HEK293T (cell line): ENCODE measurements around the gene FKBP9.

Experiments
- CTCF ChIA-PET: fragments of 350-600 bp; formaldehyde crosslinking; extraction: SDS; loops from one replicate; lab custom pipeline; 2021; ENCODE audit warnings: antibody characterized with exemption, inconsistent platforms; lab: Yijun Ruan, JAX
- POLR2A ChIA-PET: fragments of 350-600 bp; formaldehyde crosslinking; extraction: SDS; loops from one replicate; lab custom pipeline; 2020; ENCODE audit warnings: antibody characterized with exemption, inconsistent platforms; lab: Yijun Ruan, JAX
- DNase-seq: peaks from one replicate; pipeline ENCODE4 v3.0.0; 2012; ENCODE audit warnings: mixed read lengths; ENCODE audit errors: extremely low spot score
- ARNT ChIP-seq: fragments of 450-650 bp; IDR thresholded peaks from 2 replicates; pipeline ENCODE4 v1.6.1; 2017; ENCODE audit warnings: mild to moderate bottlenecking
- BHLHE40 ChIP-seq: fragments of 450-650 bp; IDR thresholded peaks from 2 replicates; pipeline ENCODE4 v1.6.1; 2016; ENCODE audit warnings: mild to moderate bottlenecking, moderate library complexity, borderline replicate concordance
- CTBP1 ChIP-seq: fragments of 450-650 bp; IDR thresholded peaks from 2 replicates; pipeline ENCODE4 v1.6.1; 2016; ENCODE audit warnings: borderline replicate concordance
- ELF4 ChIP-seq: fragments of 450-650 bp; IDR thresholded peaks from 2 replicates; pipeline ENCODE4 v1.6.1; 2017; ENCODE audit warnings: antibody characterized with exemption
- FOXA1 ChIP-seq: fragments of 450-650 bp; IDR thresholded peaks from 2 replicates; pipeline ENCODE4 v1.6.1; 2016; ENCODE audit warnings: mild to moderate bottlenecking
- FOXK2 ChIP-seq: fragments of 450-650 bp; IDR thresholded peaks from 2 replicates; pipeline ENCODE4 v1.6.1; 2016; ENCODE audit warnings: mild to moderate bottlenecking
- FOXM1 ChIP-seq: fragments of 450-650 bp; IDR thresholded peaks from 2 replicates; pipeline ENCODE4 v1.6.1; 2017; ENCODE audit warnings: mild to moderate bottlenecking, borderline replicate concordance
- HDGF ChIP-seq: fragments of 450-650 bp; IDR thresholded peaks from 2 replicates; pipeline ENCODE4 v1.6.1; 2017; ENCODE audit warnings: antibody characterized with exemption, borderline replicate concordance
- L3MBTL2 ChIP-seq: fragments of 450-650 bp; conservative IDR thresholded peaks from 2 replicates; pipeline ENCODE4 v1.6.1; 2016; ENCODE audit warnings: mild to moderate bottlenecking
- LEF1 ChIP-seq: fragments of 450-650 bp; IDR thresholded peaks from 2 replicates; pipeline ENCODE4 v1.6.1; 2017; ENCODE audit warnings: mild to moderate bottlenecking, borderline replicate concordance
- NFRKB ChIP-seq: fragments of 450-650 bp; IDR thresholded peaks from 2 replicates; pipeline ENCODE4 v1.6.1; 2016; ENCODE audit warnings: mild to moderate bottlenecking, moderate library complexity
- SP1 ChIP-seq: fragments of 450-650 bp; IDR thresholded peaks from 2 replicates; pipeline ENCODE4 v1.6.1; 2017
- SUZ12 ChIP-seq: fragments of 450-650 bp; IDR thresholded peaks from 2 replicates; pipeline ENCODE4 v1.6.1; 2016; ENCODE audit warnings: mild to moderate bottlenecking
- TARDBP ChIP-seq: fragments of 450-650 bp; IDR thresholded peaks from 2 replicates; pipeline ENCODE4 v1.6.1; 2016
- ZNF384 ChIP-seq: fragments of 450-650 bp; IDR thresholded peaks from 2 replicates; pipeline ENCODE4 v1.6.1; 2016
- TF ChIP-seq, protein P1 (sequence below): fragments of 450-650 bp; IDR thresholded peaks from 2 replicates; pipeline ENCODE4 v1.6.1; 2016

The FKBP9 gene

DNA sequence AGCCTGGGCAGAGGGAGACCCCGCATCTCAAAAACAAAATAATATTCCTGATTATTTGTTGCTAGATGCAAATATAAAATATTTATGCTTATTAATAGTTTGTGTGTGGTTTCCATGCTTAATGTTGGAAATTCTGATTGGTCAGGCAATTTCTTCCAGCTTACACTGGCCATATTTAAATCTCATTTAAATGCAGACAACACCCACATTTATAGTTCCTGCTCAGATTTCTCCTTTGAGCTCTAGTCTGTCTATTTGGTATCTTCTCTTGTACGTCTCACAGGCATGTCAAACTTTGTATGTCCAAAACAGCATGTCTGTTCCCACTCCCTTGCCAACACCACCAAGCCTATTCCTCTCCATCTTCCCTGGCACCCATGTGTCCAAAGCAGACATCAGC, 52.5 kb downstream of the FKBP9 start:
- ChIA-PET POLR2A (no interaction called here), CTCF (interaction anchor here (0.5 kb wide), 1 partner anchor 1063 kb away, joined by 3 read pairs; no protein-coding TSS in a partner anchor)
- DNase-seq: no peak
- TF ChIP-seq L3MBTL2 (no peak), ARNT (no peak), LEF1 (no peak), BHLHE40 (no peak), FOXA1 (no peak), ZNF384 (no peak), CTBP1 (no peak), NFRKB (no peak), HDGF (no peak), ELF4 (no peak), SP1 (no peak)
- TF ChIP-seq, protein P1, sequence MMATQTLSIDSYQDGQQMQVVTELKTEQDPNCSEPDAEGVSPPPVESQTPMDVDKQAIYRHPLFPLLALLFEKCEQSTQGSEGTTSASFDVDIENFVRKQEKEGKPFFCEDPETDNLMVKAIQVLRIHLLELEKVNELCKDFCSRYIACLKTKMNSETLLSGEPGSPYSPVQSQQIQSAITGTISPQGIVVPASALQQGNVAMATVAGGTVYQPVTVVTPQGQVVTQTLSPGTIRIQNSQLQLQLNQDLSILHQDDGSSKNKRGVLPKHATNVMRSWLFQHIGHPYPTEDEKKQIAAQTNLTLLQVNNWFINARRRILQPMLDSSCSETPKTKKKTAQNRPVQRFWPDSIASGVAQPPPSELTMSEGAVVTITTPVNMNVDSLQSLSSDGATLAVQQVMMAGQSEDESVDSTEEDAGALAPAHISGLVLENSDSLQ: no peak

DNA sequence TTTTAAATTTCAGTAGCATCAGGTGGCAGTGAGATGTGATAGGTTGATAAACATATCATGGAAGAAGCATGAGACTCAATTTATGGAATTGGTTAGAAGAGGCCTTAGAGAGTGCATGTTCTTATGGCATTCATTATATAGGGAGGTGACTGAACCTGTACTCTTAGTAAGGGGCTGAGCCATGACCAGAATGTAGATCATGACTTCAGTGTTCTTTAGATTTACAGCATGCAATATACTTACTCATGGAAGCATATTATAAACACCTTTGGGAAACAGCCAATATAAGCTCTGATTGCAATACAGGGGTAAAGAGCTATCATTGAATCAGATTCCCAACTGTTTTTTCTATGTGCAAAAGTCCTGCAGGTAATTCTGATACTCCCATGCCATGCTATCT, 55.1 kb downstream of the FKBP9 start:
- ChIA-PET POLR2A (no interaction called here), CTCF (no interaction called here)
- TF ChIP-seq NFRKB: no peak
- TF ChIP-seq CTBP1: no peak
- TF ChIP-seq L3MBTL2: no peak
- TF ChIP-seq TARDBP: no peak
- TF ChIP-seq ZNF384: no peak
- TF ChIP-seq SUZ12: no peak
- TF ChIP-seq FOXK2: no peak
- TF ChIP-seq ARNT: no peak
- DNase-seq: no peak

DNA sequence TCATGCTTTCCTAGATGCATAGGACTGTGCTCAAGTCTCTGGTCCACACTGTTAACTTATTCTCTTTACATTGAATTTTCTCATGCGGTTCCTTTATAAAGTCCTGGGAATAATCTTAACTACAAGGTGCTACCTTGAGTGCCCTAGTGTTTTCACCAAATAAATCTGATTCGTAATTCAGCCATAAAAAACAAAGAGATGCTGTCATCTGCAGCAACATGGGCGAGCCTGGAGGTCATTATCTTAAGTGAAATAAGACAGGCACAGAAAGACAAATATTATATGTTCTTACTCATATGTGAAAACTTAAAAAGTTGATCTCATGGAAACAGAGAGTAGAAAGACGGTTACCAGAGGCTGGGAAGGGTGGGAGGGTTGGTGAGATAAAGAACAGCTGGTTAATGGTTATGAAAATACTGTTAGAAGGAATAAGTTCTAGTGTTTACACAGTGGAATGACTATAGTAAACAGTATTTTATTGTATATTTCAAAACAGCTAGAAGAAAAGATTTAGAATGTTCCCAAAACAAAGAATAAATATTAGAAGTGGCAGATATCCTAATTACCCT, 67.0 kb downstream of the FKBP9 start:
- TF ChIP-seq ARNT (no peak), BHLHE40 (no peak), HDGF (no peak), SUZ12 (no peak), ELF4 (no peak), ZNF384 (no peak), SP1 (no peak), L3MBTL2 (no peak)
- TF ChIP-seq, protein P1: no peak
- CTCF ChIA-PET: no interaction called here
- POLR2A ChIA-PET: interaction anchor here (1.6 kb wide), 1 partner anchor 38 kb away, joined by 3 read pairs; the partner anchor contains the start of gene NT5C3A
- no peak for DNase-seq

DNA sequence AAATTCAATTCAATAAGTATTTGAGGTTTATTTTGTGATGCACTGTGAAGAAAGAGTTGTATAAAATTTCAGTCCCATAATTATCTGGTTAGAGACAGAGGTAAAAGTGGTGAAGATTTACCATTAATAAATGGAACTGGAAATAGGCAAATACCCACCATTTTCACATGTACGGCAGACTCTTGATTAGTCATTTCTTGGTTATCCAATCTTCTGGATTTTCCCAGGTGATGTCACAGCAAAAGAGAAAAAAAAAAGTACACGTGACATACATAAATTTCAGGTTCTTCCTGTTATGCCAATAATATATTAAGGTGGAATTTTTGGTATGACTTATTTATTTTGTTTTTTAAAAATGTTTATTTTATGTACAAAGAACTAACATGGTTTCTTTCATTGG, 78.5 kb downstream of the FKBP9 start:
- ChIA-PET POLR2A (interaction anchor here (0.6 kb wide), 1 partner anchor 235 kb away, joined by 5 read pairs; no protein-coding TSS in a partner anchor), CTCF (no interaction called here)
- no peak for DNase-seq
- no peak for TF ChIP-seq ZNF384
- TF ChIP-seq, protein P1: no peak
- no peak for TF ChIP-seq SUZ12
- TF ChIP-seq L3MBTL2: no peak
- TF ChIP-seq FOXK2: no peak
- TF ChIP-seq FOXM1: no peak
- TF ChIP-seq SP1: no peak
- TF ChIP-seq CTBP1: no peak
- no peak for TF ChIP-seq ARNT
- no peak for TF ChIP-seq ELF4
- TF ChIP-seq FOXA1: no peak
- no peak for TF ChIP-seq NFRKB

DNA sequence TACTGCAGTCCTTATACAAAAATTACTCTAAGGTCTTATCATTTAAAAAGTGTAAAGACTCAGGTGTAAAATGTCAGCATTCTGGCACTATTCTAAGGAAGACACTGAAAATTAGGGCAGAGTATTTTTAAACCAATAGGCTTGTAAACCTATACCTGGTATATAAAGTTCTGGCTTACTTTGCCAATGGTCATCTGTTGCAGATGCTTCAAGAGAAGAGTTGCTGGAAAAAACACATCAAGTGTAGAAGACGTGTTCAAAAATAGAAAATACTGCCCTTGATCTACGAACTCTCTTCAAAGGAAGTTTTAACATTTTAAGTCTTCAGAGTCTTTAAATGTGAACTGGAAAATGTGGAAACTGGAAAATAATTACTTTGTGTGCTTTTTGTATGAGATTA, 81.4 kb downstream of the FKBP9 start:
- no peak for TF ChIP-seq ELF4
- TF ChIP-seq FOXA1: no peak
- no peak for TF ChIP-seq SUZ12
- no peak for TF ChIP-seq NFRKB
- no peak for TF ChIP-seq FOXM1
- no peak for TF ChIP-seq BHLHE40
- no peak for TF ChIP-seq FOXK2
- no peak for TF ChIP-seq ZNF384
- TF ChIP-seq LEF1: no peak
- POLR2A ChIA-PET: interaction anchor here (0.8 kb wide), 1 partner anchor 24 kb away, joined by 3 read pairs; the partner anchor contains the start of gene NT5C3A
- CTCF ChIA-PET: no interaction called here

DNA sequence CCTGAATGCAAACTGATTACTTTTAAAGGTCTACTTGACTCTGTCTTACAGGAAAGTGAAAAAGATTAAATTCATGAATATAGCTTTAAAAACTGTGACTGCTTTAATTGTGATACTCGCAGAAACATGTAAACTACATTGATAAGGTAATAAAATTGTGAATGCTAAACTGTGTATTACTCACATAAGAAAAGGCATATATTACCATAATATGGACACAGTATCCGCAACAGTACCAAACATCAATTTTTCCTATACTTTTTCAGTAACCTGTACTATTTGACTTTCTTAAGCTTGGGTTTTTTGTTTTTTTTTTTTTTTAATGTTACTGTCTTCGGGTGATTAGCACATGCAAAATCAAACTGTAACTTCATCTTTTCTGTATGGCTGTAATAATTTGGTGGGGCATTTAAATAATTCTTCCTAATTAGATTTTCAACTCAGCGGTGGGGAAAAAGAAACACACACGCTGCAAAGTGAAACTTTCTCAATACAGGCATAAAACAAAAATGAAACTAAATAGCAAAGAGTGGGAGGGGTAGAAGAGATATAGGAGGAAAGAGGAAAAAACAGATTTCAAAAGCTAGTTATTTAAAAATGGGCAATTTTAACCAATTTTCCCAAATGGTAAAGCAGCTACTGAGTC, 82.1 kb downstream of the FKBP9 start:
- TF ChIP-seq, protein P1: no peak
- TF ChIP-seq FOXA1 (no peak), SP1 (no peak), BHLHE40 (no peak), FOXM1 (no peak), LEF1 (no peak), HDGF (no peak), NFRKB (no peak), SUZ12 (no peak), L3MBTL2 (no peak), ELF4 (no peak), CTBP1 (no peak), ARNT (no peak), ZNF384 (no peak), TARDBP (no peak), FOXK2 (no peak)
- DNase-seq: no peak
- ChIA-PET CTCF (interaction anchor here (0.6 kb wide), 1 partner anchor 181 kb away, joined by 3 read pairs; no protein-coding TSS in a partner anchor), POLR2A (no interaction called here)

More for the DNA sequence above, 81.4 kb downstream of the FKBP9 start:
- DNase-seq: no peak
